ENCODE measurements around the gene HDAC11.

HDAC11 gene

DNA sequence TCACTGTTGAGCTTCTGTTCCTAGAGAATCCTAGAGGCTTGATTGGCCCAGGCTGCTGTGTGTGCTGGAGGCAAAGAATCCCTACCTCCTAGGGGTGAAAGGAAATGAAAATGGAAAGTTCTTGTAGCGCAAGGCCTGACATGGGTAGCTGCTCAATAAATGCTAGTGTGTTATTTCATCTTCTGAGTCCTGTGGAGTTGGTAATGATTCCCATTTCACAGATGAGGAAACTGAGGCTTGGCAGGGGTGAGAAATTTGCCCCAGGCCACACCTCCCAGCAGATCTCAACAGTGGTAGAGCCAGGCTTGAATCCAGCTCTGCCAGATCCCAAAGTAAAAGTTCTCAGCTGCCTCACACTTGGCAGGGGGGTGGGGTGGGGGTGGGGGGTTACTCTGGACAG lies 26.1 kb downstream of the HDAC11 start:
- Histone ChIP-seq H3K36me3 (replicated peaks; ENCODE audit: insufficient read depth, low read length) (no peaks in the 10 kb centered on the region), H3K4me1 (ENCODE audit: low read length) (no peaks in the 10 kb centered on the region), H3K9ac (ENCODE audit: low read length) (no peak overlapping the region), H3K27ac (ENCODE audit: low read length) (no peak overlapping the region), H3K4me2 (ENCODE audit: low read depth, low read length) (no peak overlapping the region), H2AFZ (ENCODE audit: low read length) (no peak overlapping the region), H3K27me3 (replicated peaks; ENCODE audit: insufficient read depth, low read length) (peaks cover 52% of the 10 kb centered on the region), H3K9me3 (replicated peaks; ENCODE audit: insufficient read depth, low read length) (no peaks in the 10 kb centered on the region), H3K9me2 (replicated peaks; ENCODE audit: insufficient read depth, low read length) (no peaks in the 10 kb centered on the region), H4K20me1 (ENCODE audit: insufficient read depth, low read length) (no peaks in the 10 kb centered on the region), H3K4me3 (ENCODE audit: low read length) (no peak overlapping the region), H3F3A (ENCODE audit: insufficient read depth, low read length) (no peaks in the 10 kb centered on the region), H3K79me2 (ENCODE audit: low read length) (no peaks in the 10 kb centered on the region)
- TF ChIP-seq EZH2phosphoT487 (IDR thresholded peaks at IDR 0.05; ENCODE audit: low read length): no peak
- no peak for TF ChIP-seq EZH2 (optimal IDR thresholded peaks at IDR 0.05; ENCODE audit: low read depth, low read length)
- TF ChIP-seq, protein P1, sequence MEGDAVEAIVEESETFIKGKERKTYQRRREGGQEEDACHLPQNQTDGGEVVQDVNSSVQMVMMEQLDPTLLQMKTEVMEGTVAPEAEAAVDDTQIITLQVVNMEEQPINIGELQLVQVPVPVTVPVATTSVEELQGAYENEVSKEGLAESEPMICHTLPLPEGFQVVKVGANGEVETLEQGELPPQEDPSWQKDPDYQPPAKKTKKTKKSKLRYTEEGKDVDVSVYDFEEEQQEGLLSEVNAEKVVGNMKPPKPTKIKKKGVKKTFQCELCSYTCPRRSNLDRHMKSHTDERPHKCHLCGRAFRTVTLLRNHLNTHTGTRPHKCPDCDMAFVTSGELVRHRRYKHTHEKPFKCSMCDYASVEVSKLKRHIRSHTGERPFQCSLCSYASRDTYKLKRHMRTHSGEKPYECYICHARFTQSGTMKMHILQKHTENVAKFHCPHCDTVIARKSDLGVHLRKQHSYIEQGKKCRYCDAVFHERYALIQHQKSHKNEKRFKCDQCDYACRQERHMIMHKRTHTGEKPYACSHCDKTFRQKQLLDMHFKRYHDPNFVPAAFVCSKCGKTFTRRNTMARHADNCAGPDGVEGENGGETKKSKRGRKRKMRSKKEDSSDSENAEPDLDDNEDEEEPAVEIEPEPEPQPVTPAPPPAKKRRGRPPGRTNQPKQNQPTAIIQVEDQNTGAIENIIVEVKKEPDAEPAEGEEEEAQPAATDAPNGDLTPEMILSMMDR (IDR thresholded peaks at IDR 0.05; ENCODE audit: low read length): no peak
- DNase-seq: no peak

DNA sequence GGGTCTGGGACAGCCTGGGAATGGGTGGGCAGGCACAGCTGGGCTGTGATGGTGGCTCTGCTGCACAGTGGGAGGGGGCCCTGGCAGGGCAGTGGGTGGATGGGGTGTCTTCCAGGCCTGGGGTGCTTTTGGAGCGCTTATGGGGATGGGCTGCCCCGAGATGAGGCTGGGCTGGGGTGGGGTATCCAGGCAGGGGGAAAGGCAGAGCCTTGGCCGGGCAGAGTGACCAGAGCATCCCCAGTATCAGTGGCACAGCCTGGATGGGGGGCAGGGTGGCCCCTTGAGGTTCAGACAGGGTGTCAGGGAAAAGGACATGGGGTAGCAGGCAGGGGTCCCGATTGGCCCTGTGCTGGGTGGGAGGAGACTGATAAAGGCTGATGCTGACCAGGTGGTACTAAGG lies 26.6 kb downstream of the HDAC11 start:
- no peak overlapping the region for H2AFZ ChIP-seq (ENCODE audit: low read length)
- no peak for DNase-seq
- no peaks in the 10 kb centered on the region for H4K20me1 ChIP-seq (ENCODE audit: insufficient read depth, low read length)
- no peak overlapping the region for H3K27ac ChIP-seq (ENCODE audit: low read length)
- no peaks in the 10 kb centered on the region for H3K36me3 ChIP-seq (replicated peaks; ENCODE audit: insufficient read depth, low read length)
- H3F3A ChIP-seq (ENCODE audit: insufficient read depth, low read length): no peaks in the 10 kb centered on the region
- H3K4me2 ChIP-seq (ENCODE audit: low read depth, low read length): no peak overlapping the region
- H3K4me1 ChIP-seq (ENCODE audit: low read length): no peaks in the 10 kb centered on the region
- H3K79me2 ChIP-seq (ENCODE audit: low read length): no peaks in the 10 kb centered on the region
- peaks cover 51% of the 10 kb centered on the region for H3K27me3 ChIP-seq (replicated peaks; ENCODE audit: insufficient read depth, low read length)
- no peaks in the 10 kb centered on the region for H3K9me2 ChIP-seq (replicated peaks; ENCODE audit: insufficient read depth, low read length)
- TF ChIP-seq EZH2phosphoT487 (IDR thresholded peaks at IDR 0.05; ENCODE audit: low read length) (no peak), EZH2 (optimal IDR thresholded peaks at IDR 0.05; ENCODE audit: low read depth, low read length) (no peak)
- TF ChIP-seq, protein P1 (IDR thresholded peaks at IDR 0.05; ENCODE audit: low read length): no peak
- H3K9me3 ChIP-seq (replicated peaks; ENCODE audit: insufficient read depth, low read length): no peaks in the 10 kb centered on the region
- no peak overlapping the region for H3K9ac ChIP-seq (ENCODE audit: low read length)
- no peak overlapping the region for H3K4me3 ChIP-seq (ENCODE audit: low read length)

DNA sequence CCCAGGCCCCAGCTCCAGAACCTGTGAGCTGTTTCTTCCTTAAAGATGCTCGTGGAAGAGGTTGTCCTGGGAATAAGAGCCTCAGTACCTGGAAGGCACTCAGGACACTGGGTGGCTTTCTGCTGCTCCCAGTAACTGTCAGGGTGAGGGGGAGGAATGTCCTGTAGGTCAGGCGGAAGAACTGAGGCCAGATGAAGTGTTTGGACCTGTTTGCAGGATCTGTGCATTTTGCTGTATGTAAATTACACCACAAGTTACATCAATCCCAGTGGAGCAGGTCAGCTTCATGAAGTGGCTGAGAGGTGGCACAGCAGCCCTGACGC lies 27.1 kb downstream of the HDAC11 start:
- H3F3A ChIP-seq (ENCODE audit: insufficient read depth, low read length): no peaks in the 10 kb centered on the region
- H4K20me1 ChIP-seq (ENCODE audit: insufficient read depth, low read length): no peaks in the 10 kb centered on the region
- H3K9me3 ChIP-seq (replicated peaks; ENCODE audit: insufficient read depth, low read length): no peaks in the 10 kb centered on the region
- no peaks in the 10 kb centered on the region for H3K36me3 ChIP-seq (replicated peaks; ENCODE audit: insufficient read depth, low read length)
- H3K4me3 ChIP-seq (ENCODE audit: low read length): no peak overlapping the region
- DNase-seq: no peak
- no peaks in the 10 kb centered on the region for H3K79me2 ChIP-seq (ENCODE audit: low read length)
- H2AFZ ChIP-seq (ENCODE audit: low read length): no peak overlapping the region
- TF ChIP-seq, protein P1 (IDR thresholded peaks at IDR 0.05; ENCODE audit: low read length): no peak
- TF ChIP-seq EZH2 (optimal IDR thresholded peaks at IDR 0.05; ENCODE audit: low read depth, low read length): no peak
- TF ChIP-seq EZH2phosphoT487 (IDR thresholded peaks at IDR 0.05; ENCODE audit: low read length): no peak
- no peak overlapping the region for H3K4me2 ChIP-seq (ENCODE audit: low read depth, low read length)
- peaks cover 51% of the 10 kb centered on the region for H3K27me3 ChIP-seq (replicated peaks; ENCODE audit: insufficient read depth, low read length)
- H3K4me1 ChIP-seq (ENCODE audit: low read length): no peaks in the 10 kb centered on the region
- no peaks in the 10 kb centered on the region for H3K9me2 ChIP-seq (replicated peaks; ENCODE audit: insufficient read depth, low read length)
- H3K9ac ChIP-seq (ENCODE audit: low read length): no peak overlapping the region
- no peak overlapping the region for H3K27ac ChIP-seq (ENCODE audit: low read length)

Data from MM.1S (cell line).